ENCODE data around the gene ARHGEF38. TPM values are rescaled to one million over a fixed set of nuclear protein-coding genes. Genes with fewer than 3 reads are reported as not detected.
"Not testable (repeated sequence)": the region's sequence is repeated elsewhere in the genome, so short reads cannot be mapped to it uniquely, and the experiment has no call there.

The ARHGEF38 gene
- total RNA-seq, 1 donor, result not detected

DNA sequence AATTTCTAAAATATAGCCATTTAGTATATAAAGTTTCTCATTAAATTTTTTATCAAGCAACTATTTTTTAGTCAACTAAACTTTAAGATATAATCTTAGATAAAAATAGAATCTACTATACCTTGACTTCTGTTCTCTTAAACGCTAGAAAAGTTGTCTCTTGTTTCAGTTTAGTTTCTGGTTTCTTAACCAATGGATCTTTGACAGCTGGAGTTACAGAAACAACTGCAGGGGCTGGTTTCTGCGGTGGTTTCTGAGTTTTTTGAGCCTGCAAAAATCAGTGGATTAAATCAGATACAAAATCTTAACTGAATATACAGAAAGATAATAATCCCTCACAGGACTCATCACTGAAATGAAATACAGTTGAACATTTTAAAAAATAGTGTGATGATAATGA, 134.2 kb downstream of the ARHGEF38 start:
- H2AFZ ChIP-seq (ENCODE audit: low read length), result no peak overlapping the region
- H3K4me2 ChIP-seq (ENCODE audit: insufficient read depth, low read length), result no peak overlapping the region
- no peaks in the 10 kb centered on the region for H3K27me3 ChIP-seq (ENCODE audit: insufficient read depth, low read length)
- H3K79me2 ChIP-seq (ENCODE audit: insufficient read depth, low read length), result no peaks in the 10 kb centered on the region
- H3K4me3 ChIP-seq (ENCODE audit: insufficient read depth, low read length), result no peak overlapping the region
- no peaks in the 10 kb centered on the region for H3K4me1 ChIP-seq (ENCODE audit: insufficient read depth, low read length)
- H3K27ac ChIP-seq (ENCODE audit: low read depth, low read length), result no peak overlapping the region
- TF ChIP-seq, protein P1, sequence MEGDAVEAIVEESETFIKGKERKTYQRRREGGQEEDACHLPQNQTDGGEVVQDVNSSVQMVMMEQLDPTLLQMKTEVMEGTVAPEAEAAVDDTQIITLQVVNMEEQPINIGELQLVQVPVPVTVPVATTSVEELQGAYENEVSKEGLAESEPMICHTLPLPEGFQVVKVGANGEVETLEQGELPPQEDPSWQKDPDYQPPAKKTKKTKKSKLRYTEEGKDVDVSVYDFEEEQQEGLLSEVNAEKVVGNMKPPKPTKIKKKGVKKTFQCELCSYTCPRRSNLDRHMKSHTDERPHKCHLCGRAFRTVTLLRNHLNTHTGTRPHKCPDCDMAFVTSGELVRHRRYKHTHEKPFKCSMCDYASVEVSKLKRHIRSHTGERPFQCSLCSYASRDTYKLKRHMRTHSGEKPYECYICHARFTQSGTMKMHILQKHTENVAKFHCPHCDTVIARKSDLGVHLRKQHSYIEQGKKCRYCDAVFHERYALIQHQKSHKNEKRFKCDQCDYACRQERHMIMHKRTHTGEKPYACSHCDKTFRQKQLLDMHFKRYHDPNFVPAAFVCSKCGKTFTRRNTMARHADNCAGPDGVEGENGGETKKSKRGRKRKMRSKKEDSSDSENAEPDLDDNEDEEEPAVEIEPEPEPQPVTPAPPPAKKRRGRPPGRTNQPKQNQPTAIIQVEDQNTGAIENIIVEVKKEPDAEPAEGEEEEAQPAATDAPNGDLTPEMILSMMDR (IDR thresholded peaks at IDR 0.05; ENCODE audit: extremely low read depth, low read depth, low read length), result no peak
- peaks cover 28% of the 10 kb centered on the region for H3K36me3 ChIP-seq (ENCODE audit: insufficient read depth, low read length)
- H4K20me1 ChIP-seq (ENCODE audit: insufficient read depth, low read length), result no peaks in the 10 kb centered on the region
- H3K9me3 ChIP-seq (ENCODE audit: low read depth, low read length), result no peaks in the 10 kb centered on the region
- no peak for DNase-seq (ENCODE audit: insufficient read length, low spot score, missing footprints)

DNA sequence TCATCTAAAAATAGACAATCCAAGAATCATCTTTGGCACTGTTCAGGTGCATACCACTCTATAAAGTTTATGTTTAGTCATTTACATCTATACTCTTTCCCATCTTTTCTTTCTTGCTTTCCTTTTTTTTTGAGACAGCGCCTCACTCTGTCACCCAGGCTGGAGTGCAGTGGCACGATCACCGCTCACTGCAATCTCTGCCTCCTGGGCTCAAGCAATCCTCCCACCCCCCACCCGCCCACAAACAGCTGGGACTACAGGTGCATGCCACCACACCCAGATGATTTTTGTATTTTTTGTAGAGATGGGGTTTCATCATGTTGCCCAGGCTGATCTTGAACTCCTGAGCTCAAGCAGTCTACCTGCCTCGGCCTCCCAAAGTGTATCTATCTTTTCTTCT, 142.4 kb downstream of the ARHGEF38 start:
- H3K36me3 ChIP-seq (ENCODE audit: insufficient read depth, low read length), result peaks cover 47% of the 10 kb centered on the region
- H3K4me3 ChIP-seq (ENCODE audit: insufficient read depth, low read length); H3K79me2 ChIP-seq (ENCODE audit: insufficient read depth, low read length); DNase-seq (ENCODE audit: insufficient read length, low spot score, missing footprints); H3K27ac ChIP-seq (ENCODE audit: low read depth, low read length); H3K9me3 ChIP-seq (ENCODE audit: low read depth, low read length); H2AFZ ChIP-seq (ENCODE audit: low read length); H3K27me3 ChIP-seq (ENCODE audit: insufficient read depth, low read length); H3K4me1 ChIP-seq (ENCODE audit: insufficient read depth, low read length); H3K4me2 ChIP-seq (ENCODE audit: insufficient read depth, low read length); H4K20me1 ChIP-seq (ENCODE audit: insufficient read depth, low read length): not testable (repeated sequence)

DNA sequence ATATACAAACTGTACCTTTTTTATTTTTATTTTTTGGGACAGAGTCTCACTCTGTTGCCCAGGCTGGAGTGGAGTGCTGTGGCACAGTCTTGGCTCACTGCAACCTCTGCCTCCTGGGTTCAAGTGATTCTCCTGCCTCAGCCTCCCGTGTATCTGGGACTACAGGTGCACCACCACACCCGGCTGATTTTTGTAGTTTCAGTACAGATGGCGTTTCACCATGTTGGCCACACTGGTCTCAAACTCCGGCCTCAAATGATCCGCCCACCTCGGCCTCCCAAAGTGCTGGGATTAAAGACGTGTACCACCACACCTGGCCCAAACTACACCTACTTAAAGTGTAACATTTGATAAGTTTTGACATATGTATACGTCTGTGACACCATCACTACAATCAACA, 143.4 kb downstream of the ARHGEF38 start:
- not testable (repeated sequence) for H3K27me3 ChIP-seq (ENCODE audit: insufficient read depth, low read length); H3K4me3 ChIP-seq (ENCODE audit: insufficient read depth, low read length); DNase-seq (ENCODE audit: insufficient read length, low spot score, missing footprints); H3K27ac ChIP-seq (ENCODE audit: low read depth, low read length); H3K4me2 ChIP-seq (ENCODE audit: insufficient read depth, low read length); H3K4me1 ChIP-seq (ENCODE audit: insufficient read depth, low read length); H3K79me2 ChIP-seq (ENCODE audit: insufficient read depth, low read length); H4K20me1 ChIP-seq (ENCODE audit: insufficient read depth, low read length); H3K9me3 ChIP-seq (ENCODE audit: low read depth, low read length); H2AFZ ChIP-seq (ENCODE audit: low read length)
- peaks cover 47% of the 10 kb centered on the region for H3K36me3 ChIP-seq (ENCODE audit: insufficient read depth, low read length)

DNA sequence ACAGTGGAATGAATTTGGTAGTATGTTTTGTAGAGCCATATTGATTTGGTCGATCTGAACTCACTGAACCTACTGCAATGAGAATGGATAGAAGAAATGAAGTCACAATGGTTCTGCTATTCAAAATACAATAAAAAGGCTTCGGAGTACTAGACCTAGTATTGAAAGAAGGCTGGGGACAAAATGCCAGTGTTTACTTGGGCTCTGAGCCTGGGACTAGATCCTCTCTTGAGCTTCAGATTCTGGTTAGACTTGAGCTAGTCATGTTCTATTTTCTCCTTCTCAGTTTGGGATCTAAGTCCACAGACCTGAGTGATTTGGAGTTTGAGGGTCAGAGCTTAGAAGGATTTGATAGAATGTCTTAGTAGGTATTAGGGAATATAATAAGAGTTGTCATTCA, 146.2 kb downstream of the ARHGEF38 start:
- DNase-seq (ENCODE audit: insufficient read length, low spot score, missing footprints), result no peak
- H3K9me3 ChIP-seq (ENCODE audit: low read depth, low read length), result no peaks in the 10 kb centered on the region
- TF ChIP-seq, protein P1 (IDR thresholded peaks at IDR 0.05; ENCODE audit: extremely low read depth, low read depth, low read length), result no peak

DNA sequence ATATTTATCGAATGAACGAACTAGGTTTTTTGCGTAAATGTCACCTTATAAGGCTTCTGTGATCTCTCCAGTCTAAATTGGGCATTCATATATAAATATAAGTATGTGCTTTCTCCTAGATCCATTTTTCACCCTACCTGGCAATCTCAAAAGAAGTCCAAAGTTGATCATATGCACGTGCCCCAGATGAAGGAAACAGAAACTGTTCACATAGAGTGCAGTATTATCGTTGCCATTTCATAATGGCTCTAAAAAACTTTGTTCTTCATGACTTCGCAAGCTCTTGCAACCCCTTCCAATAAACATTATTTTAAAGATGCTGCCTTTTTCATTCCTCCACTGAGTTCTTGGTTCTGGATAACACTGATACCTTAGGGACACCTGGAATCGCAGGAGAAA, 155.4 kb downstream of the ARHGEF38 start:
- H3K4me3 ChIP-seq (ENCODE audit: insufficient read depth, low read length), result peak overlapping the region; percentile 87
- H3K4me1 ChIP-seq (ENCODE audit: insufficient read depth, low read length), result peaks cover 13% of the 10 kb centered on the region
- H3K79me2 ChIP-seq (ENCODE audit: insufficient read depth, low read length), result peaks cover 84% of the 10 kb centered on the region
- H3K27ac ChIP-seq (ENCODE audit: low read depth, low read length), result peak overlapping the region; percentile 79
- no peaks in the 10 kb centered on the region for H3K27me3 ChIP-seq (ENCODE audit: insufficient read depth, low read length)
- peak overlapping the region; percentile 99 for H2AFZ ChIP-seq (ENCODE audit: low read length)
- no peak for DNase-seq (ENCODE audit: insufficient read length, low spot score, missing footprints)
- no peaks in the 10 kb centered on the region for H3K9me3 ChIP-seq (ENCODE audit: low read depth, low read length)
- H3K4me2 ChIP-seq (ENCODE audit: insufficient read depth, low read length), result peak overlapping the region; percentile 85
- H3K36me3 ChIP-seq (ENCODE audit: insufficient read depth, low read length), result no peaks in the 10 kb centered on the region
- TF ChIP-seq, protein P1 (IDR thresholded peaks at IDR 0.05; ENCODE audit: extremely low read depth, low read depth, low read length), result no peak
- no peaks in the 10 kb centered on the region for H4K20me1 ChIP-seq (ENCODE audit: insufficient read depth, low read length)

More for the DNA sequence above, 146.2 kb downstream of the ARHGEF38 start:
- no peaks in the 10 kb centered on the region for H3K27me3 ChIP-seq (ENCODE audit: insufficient read depth, low read length)
- H3K4me3 ChIP-seq (ENCODE audit: insufficient read depth, low read length), result no peak overlapping the region
- H3K79me2 ChIP-seq (ENCODE audit: insufficient read depth, low read length), result peaks cover 26% of the 10 kb centered on the region
- H3K36me3 ChIP-seq (ENCODE audit: insufficient read depth, low read length), result peaks cover 37% of the 10 kb centered on the region
- H3K4me2 ChIP-seq (ENCODE audit: insufficient read depth, low read length), result no peak overlapping the region
- no peaks in the 10 kb centered on the region for H4K20me1 ChIP-seq (ENCODE audit: insufficient read depth, low read length)
- H3K4me1 ChIP-seq (ENCODE audit: insufficient read depth, low read length), result no peaks in the 10 kb centered on the region
- no peak overlapping the region for H3K27ac ChIP-seq (ENCODE audit: low read depth, low read length)
- H2AFZ ChIP-seq (ENCODE audit: low read length), result no peak overlapping the region
